HG03025 (cell line): ENCODE results near the gene NME4.

ENCODE experiments used
- ATAC-seq: cut with Tn5 transposase; IDR thresholded peaks from one replicate; pipeline ENCODE4 v1.9.1; 2021; ENCODE audit warnings: mild to moderate bottlenecking, moderate library complexity; ENCODE audit not compliant: unreplicated experiment, low FRiP score

NME4 gene

DNA sequence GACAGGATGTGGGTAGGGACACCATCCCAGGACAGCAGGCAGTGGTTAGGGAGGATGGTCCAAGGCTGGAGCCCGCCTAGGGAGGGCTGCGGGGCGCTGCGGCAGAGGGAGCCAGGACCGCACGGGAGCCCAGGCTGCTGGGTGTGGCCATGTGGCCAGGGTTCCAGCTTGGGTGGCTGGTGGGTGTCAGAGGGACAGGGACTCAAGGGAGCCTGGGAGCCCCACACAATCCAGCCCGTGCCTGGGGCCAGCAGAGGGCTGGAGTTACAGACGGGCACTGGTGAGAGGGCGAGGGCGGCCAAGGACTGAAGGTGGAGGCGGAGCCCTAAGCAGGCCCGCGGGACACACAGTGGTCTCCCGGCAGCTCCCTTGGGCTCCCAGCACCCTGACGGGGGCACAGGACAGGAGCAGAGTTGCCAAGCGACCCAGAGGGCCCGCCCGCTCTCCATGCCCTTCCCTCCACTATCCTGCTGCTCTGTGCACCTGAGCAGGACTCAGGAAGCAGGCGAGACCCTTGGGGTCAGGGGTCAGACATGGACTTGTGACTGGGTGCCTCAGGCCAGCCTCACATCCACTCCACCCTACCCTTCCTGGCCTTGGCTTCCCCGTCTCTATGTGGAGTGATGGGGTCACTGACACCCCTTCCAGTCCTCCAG lies 33.8 kb upstream of the NME4 start:
- ATAC-seq: no peak

- no peak for ATAC-seq
Measured at GRCh38 chr16:363766-364490, 33.1 kb upstream of the NME4 start.

GRCh38 chr16:364595-365491 lies 32.2 kb upstream of the NME4 start:
- no peak for ATAC-seq

DNA sequence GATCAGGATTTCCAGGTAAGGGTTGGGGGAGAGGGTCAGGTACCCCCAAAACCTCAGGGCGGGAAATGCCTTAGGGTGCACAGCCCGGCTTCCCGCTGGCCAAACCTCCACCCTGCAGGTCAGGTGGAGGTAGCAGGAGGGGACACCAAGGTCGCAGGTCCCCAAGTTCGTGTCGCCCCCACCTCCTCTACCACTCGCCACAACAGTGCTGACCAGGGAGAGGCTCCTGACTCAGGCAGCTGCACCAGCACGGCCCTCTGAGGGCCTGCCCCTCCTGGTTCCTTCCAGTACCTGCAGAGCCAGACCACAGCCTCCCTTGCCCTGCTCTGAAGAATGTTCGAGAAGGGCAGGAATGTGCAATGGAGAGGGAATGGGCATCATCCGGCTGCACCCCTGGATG lies 30.5 kb upstream of the NME4 start:
- ATAC-seq: no peak

DNA sequence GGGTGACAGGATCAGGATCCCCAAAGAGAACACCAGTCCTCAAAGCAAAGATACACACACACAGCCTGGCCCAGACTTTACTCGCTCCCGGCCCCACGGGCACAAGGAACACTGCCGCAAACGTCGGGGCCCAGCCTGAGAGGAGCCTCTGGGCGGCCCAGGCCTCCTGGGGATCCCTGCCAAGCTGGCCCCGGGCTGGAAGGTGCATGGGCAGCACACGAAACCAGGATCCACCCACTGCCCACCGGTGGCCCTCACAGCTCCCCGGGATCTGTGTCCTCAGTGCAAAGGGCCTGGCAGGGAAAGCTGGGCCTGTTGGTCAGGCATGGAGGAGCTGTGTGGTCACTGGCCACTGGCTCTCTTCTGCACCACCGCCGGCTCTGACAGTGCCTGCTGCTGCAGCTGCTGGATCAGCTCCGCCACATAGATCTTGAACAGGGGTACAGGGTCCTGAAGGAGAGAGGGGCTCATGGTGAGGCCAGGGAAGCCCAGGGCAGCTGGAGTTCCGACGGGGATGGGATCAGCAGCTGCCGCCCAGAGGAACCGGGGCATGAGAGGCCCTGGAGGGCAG lies 29.6 kb upstream of the NME4 start:
- no peak for ATAC-seq

GRCh38 chr16:368388-369158 lies 28.4 kb upstream of the NME4 start:
- ATAC-seq: no peak

- no peak for ATAC-seq
Measured at GRCh38 chr16:369275-369865, 27.6 kb upstream of the NME4 start.

DNA sequence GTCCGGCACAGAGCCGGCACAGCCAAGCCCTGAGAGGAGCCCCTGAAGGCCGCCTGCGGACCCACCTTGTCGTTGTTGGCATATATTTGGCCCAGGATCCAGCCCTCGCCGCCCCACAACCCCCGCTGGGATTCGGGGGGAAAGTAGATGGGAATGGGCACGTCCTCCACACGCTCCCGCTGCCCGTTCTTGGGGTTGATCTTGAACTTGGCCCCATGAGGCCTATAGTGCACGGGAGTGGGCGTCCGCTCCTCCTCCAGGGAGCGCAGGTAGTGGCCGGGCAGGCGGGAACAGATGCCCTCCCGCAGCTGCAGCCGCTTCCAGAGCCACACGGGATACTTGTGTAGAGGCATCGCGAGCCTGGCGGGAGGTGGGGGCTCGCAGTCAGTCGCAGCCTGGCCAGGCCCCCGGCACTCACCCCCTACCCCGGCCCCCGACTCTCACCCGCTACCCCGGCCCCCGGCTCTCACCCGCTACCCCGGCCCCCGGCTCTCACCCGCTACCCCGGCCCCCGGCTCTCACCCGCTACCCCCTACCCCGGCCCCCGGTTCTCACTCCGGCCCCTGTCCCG lies 27.0 kb upstream of the NME4 start:
- no peak for ATAC-seq

- peak; percentile 45 for ATAC-seq
Measured at GRCh38 chr16:370443-370842, 26.6 kb upstream of the NME4 start, which contains the start of gene MRPL28. MRPL28 (minus strand) TSS chr16:370538; CDS start chr16:370218, 320 bp downstream.

DNA sequence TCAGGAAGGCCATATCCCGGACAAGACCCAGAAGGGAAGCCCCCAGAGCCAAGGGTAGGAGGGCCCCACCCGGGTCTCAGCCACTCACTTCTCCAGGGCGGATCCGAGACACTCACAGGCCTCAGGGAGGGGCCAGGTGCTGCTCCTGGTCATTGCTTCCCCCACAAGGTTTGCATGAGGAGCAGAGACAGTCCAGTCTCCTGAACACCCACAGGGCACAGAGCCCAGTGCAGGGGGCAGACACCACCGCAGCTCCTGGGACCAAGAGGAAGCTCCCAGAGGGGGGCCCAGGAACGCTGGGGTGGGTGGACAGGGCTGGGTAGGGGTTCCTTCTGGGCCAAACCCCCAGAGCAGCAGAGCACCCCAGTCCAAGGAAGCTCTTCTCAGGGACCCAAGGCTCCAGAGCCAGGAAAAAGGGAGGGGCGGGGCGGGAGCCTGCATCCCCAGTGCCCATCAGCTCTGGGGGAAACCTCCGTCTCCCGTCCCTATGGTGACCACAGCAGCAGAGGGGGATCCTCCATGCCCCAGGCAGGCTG lies 26.0 kb upstream of the NME4 start:
- no peak for ATAC-seq

DNA sequence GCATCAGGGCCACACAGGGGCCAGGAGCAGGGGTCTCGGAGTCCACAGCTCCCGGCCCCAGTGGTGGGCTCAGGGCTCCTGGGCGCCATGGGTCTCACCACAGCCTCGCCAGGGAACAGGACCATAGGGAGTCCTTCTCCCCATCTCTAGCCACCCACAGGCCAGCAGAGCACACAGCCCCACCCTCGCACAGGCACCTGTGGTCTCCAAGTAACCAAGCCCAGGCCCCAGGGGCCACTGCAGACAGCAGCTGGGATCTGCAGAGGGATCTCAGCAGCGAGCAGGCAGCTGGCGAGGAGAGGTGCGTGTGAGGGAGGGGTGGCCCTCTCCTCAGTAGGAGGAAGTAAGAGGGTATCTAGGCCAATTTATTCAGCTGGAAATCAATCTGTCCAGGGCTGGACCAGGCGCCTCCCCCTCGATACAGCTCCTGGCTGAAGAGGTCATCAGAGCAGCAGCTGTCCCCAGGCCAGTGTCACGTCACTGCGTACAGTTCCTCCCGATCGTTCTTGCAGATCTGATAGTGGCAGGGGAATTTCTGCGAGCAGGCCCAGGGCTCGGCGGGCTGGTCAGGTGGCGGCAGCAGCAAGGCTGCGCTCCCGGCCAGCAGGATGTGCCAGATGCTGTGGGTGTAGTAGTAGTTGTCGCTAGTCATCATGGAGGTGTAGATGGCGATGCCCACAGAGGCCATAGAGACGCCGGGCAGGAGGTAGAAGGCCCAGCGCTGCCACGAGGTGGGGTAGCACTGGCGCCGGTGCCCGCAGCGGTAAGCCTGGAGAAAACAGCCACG lies 25.3 kb upstream of the NME4 start:
- ATAC-seq: no peak

DNA sequence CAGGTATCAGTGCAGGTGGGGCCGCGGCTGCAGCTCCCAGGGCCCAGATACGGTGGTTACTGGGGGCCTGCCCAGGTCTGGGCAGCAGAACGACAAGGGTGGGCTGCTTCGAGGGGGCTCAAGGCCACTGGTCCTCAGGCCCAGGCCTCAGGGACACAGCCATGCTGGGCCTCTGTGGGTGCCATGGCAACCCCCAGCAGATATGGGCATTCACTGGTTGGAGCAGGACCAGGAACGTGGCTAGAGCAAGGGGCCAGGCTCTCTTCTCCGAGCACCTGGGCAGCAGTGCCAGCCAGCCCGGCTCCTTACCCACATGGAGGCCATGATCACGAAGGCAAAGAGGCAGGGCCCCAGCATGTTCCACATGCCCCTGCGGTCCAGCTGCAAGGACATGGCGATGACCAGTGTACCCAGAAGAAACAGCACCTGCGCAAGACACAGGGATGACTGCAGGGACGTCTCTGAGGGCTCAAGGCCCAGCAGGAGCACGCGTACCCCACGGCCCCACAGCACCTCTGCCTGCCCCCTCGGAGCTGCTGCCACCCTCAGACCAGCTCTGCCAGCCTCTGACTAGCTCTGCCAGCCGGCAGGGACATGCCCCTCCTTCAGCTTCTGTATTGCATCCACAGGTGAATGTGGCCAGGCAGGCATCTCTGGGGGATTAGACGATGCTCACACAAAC lies 24.6 kb upstream of the NME4 start:
- no peak for ATAC-seq

GRCh38 chr16:373020-373598 lies 23.9 kb upstream of the NME4 start:
- no peak for ATAC-seq

GRCh38 chr16:373848-374615 lies 23.0 kb upstream of the NME4 start:
- ATAC-seq: no peak

- no peak for ATAC-seq
Measured at GRCh38 chr16:374616-374926, 22.4 kb upstream of the NME4 start.

GRCh38 chr16:375212-375611 lies 21.8 kb upstream of the NME4 start:
- no peak for ATAC-seq
